Lower leg skin (tissue), 4 donors: ENCODE measurements around the gene KRTAP4-1. TPM values are rescaled to one million over a fixed set of nuclear protein-coding genes. Genes with fewer than 3 reads are reported as not detected.
"Not testable (repeated sequence)": the region's sequence is repeated elsewhere in the genome, so short reads cannot be mapped to it uniquely, and the experiment has no call there.

Experiments
- DNase-seq, 2 donors: peaks; one replicate each; pipeline ENCODE4 v3.0.0-alpha.2; 2019; ENCODE audit warnings: low spot score in 2 of 2
- H3K4me3 ChIP-seq: fragments of 200-600 bp; sonication (generic); 2 replicates; pipeline ENCODE4 v1.5.1; 2017; ENCODE audit warnings: mild to moderate bottlenecking, low read depth; ENCODE audit not compliant: poor library complexity, severe bottlenecking
- CTCF ChIP-seq, 3 donors: fragments of 450-650 bp; IDR thresholded peaks; one replicate each; pipeline ENCODE4 v1.5.1; 2016; ENCODE audit warnings: antibody characterized with exemption in 3 of 3, mild to moderate bottlenecking in 3 of 3, moderate library complexity in 2 of 3
- POLR2A ChIP-seq, 2 donors: fragments of 450-650 bp; IDR thresholded peaks; one replicate each; pipeline ENCODE4 v1.6.1; 2016 to 2017; ENCODE audit warnings: antibody characterized with exemption in 2 of 2, mild to moderate bottlenecking in 1 of 2, moderate library complexity in 1 of 2
- WGBS, 2 donors: methylation state at CpG; one replicate each; pipeline ENCODE4 v1.1.5; 2018; 5-methylcytosine and 5-hydroxymethylcytosine counted together
- intact Hi-C: fragments of 100-400 bp; cut with DNase I; formaldehyde crosslinking; loops from one replicate; pipeline ENCODE4 v1.15.0; 2023; ENCODE audit warnings: low total_unique reads
- total RNA-seq, 4 donors: library from RNA; depleted of rRNA; stranded (reverse); fragments of >200 nt; gene quantifications; one replicate each; pipeline ENCODE4 v1.1.0, GENCODE V29; 2016

The KRTAP4-1 gene
- total RNA-seq, 4 donors from 2014 or later, result 2.1 to 66.2 TPM; not detected in 2

GRCh38 chr17:41140360-41141131 lies 44.2 kb downstream of the KRTAP4-1 start, which contains the start of gene KRTAP4-6:
KRTAP4-6 (minus strand) TSS chr17:41140544; CDS start chr17:41140487, 57 bp downstream.
- no peak for TF ChIP-seq POLR2A (IDR thresholded peaks at IDR 0.05)
- no peak for TF ChIP-seq CTCF (IDR thresholded peaks at IDR 0.05)
- DNase-seq, result no peak
- intact Hi-C loops, result no loop called here
- no peak within 1 kb of the TSS for H3K4me3 ChIP-seq
- WGBS, 2 donors, result 77% methylated on average over 6 of the region's 6 CpGs

DNA sequence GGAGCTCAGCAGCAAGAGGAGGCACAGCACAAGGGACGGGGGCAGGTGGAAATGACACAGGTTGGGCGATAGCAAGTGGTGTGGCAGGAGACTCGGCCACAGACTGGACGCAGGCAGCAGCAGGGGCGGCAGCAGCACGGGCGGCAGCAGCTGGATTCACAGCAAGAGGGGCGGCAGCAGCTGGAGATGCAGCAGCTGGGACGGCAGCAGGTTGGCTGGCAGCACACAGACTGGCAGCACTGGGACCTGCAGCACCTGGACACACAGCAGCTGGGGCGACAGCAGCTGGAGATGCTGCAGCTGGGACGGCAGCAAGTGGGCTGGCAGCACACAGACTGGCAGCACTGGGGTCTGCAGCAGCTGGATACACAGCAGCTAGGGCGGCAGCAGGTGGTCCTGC lies 44.8 kb downstream of the KRTAP4-1 start:
- 88 to 92% methylated on average over 11 to 12 of the region's 12 CpGs for WGBS, 2 donors
- DNase-seq, intact Hi-C loops, H3K4me3 ChIP-seq: not testable (repeated sequence)

Other genes with a start within 250 kb of the KRTAP4-1 start
- gene KRT23, start 247.3 kb downstream of the KRTAP4-1 start, total RNA-seq, result 100 to 1,000 TPM; 302 to 577 (median 454) TPM
- gene KRT39, start 218.0 kb downstream of the KRTAP4-1 start, total RNA-seq, result 1 to 10 TPM in 1 of 4 donors, under 1 TPM in 1, not detected in 2; 0.51 to 8.8 TPM
- gene KRT40, start 200.6 kb downstream of the KRTAP4-1 start, total RNA-seq, result 10 to 100 TPM in 1 of 4 donors, not detected in 3; 12.3 TPM
- 10 to 100 TPM in 1 of 4 donors, not detected in 3; 11.6 TPM for gene KRTAP3-3, start 190.7 kb downstream of the KRTAP4-1 start, total RNA-seq
- 10 to 100 TPM in 1 of 4 donors, not detected in 3; 84.1 TPM for gene KRTAP3-2, start 185.0 kb downstream of the KRTAP4-1 start, total RNA-seq
- 10 to 100 TPM in 1 of 4 donors, 1 to 10 TPM in 1, not detected in 2; 4.0 to 83.2 TPM for gene KRTAP3-1, start 175.8 kb downstream of the KRTAP4-1 start, total RNA-seq
- gene KRTAP1-5, start 157.7 kb downstream of the KRTAP4-1 start, total RNA-seq, result 100 to 1,000 TPM in 1 of 4 donors, 10 to 100 TPM in 1, under 1 TPM in 1, not detected in 1; 0.22 to 168 (median 10.9) TPM
- 1 to 10 TPM in 1 of 4 donors, not detected in 3; 4.2 TPM for gene KRTAP1-4, start 154.7 kb downstream of the KRTAP4-1 start, total RNA-seq
- gene KRTAP1-3, start 150.0 kb downstream of the KRTAP4-1 start, total RNA-seq, result 100 to 1,000 TPM in 1 of 4 donors, 1 to 10 TPM in 1, not detected in 2; 1.6 to 107 TPM
- 100 to 1,000 TPM in 1 of 4 donors, 1 to 10 TPM in 1, under 1 TPM in 1, not detected in 1; 0.32 to 195 (median 5.1) TPM for gene KRTAP1-1, start 143.5 kb downstream of the KRTAP4-1 start, total RNA-seq
- 10 to 100 TPM in 1 of 4 donors, 1 to 10 TPM in 1, not detected in 2; 7.0 to 83.9 TPM for gene KRTAP2-1, start 137.6 kb downstream of the KRTAP4-1 start, total RNA-seq
- gene KRTAP2-2, start 129.7 kb downstream of the KRTAP4-1 start, total RNA-seq, result 10 to 100 TPM in 1 of 4 donors, 1 to 10 TPM in 1, not detected in 2; 3.6 to 58.7 TPM
- 10 to 100 TPM in 1 of 4 donors, 1 to 10 TPM in 1, not detected in 2; 3.9 to 12.8 TPM for gene KRTAP2-3, start 124.8 kb downstream of the KRTAP4-1 start, total RNA-seq
- 10 to 100 TPM in 1 of 4 donors, not detected in 3; 61.4 TPM for gene KRTAP2-4, start 119.0 kb downstream of the KRTAP4-1 start, total RNA-seq
- gene KRTAP4-7, start 100.8 kb downstream of the KRTAP4-1 start, total RNA-seq, result 10 to 100 TPM in 1 of 4 donors, 1 to 10 TPM in 1, under 1 TPM in 1, not detected in 1; 0.54 to 73.1 (median 2.4) TPM
- 10 to 100 TPM in 1 of 4 donors, not detected in 3; 27.3 TPM for gene KRTAP4-8, start 86.8 kb downstream of the KRTAP4-1 start, total RNA-seq
- not detected for gene KRTAP4-16, start 82.7 kb downstream of the KRTAP4-1 start, total RNA-seq
- gene KRTAP4-9, start 79.5 kb downstream of the KRTAP4-1 start, total RNA-seq, result 10 to 100 TPM in 1 of 4 donors, 1 to 10 TPM in 1, under 1 TPM in 1, not detected in 1; 0.44 to 73.5 (median 2.6) TPM
- gene KRTAP4-11, start 66.5 kb downstream of the KRTAP4-1 start, total RNA-seq, result 10 to 100 TPM in 1 of 4 donors, under 1 TPM in 1, not detected in 2; 0.89 to 20.6 TPM
- gene KRTAP4-12, start 60.7 kb downstream of the KRTAP4-1 start, total RNA-seq, result 10 to 100 TPM in 1 of 4 donors, not detected in 3; 57.0 TPM
- gene KRTAP4-6, start 44.4 kb downstream of the KRTAP4-1 start, total RNA-seq, result 10 to 100 TPM in 1 of 4 donors, under 1 TPM in 1, not detected in 2; 0.25 to 54.3 TPM
- gene KRTAP4-5, start 35.1 kb downstream of the KRTAP4-1 start, total RNA-seq, result 10 to 100 TPM in 1 of 4 donors, under 1 TPM in 1, not detected in 2; 0.34 to 14.9 TPM
- 100 to 1,000 TPM in 1 of 4 donors, under 1 TPM in 1, not detected in 2; 0.84 to 102 TPM for gene KRTAP4-4, start 24.2 kb downstream of the KRTAP4-1 start, total RNA-seq
- 10 to 100 TPM in 1 of 4 donors, 1 to 10 TPM in 1, not detected in 2; 1.2 to 54.0 TPM for gene KRTAP4-3, start 16.7 kb downstream of the KRTAP4-1 start, total RNA-seq
- 10 to 100 TPM in 1 of 4 donors, 1 to 10 TPM in 1, not detected in 2; 5.0 to 75.4 TPM for gene KRTAP4-2, start 6.7 kb downstream of the KRTAP4-1 start, total RNA-seq
- gene KRTAP9-1, start 5.0 kb upstream of the KRTAP4-1 start, total RNA-seq, result under 1 TPM in 1 of 4 donors, not detected in 3; 0.91 TPM
- gene KRTAP9-2, start 41.7 kb upstream of the KRTAP4-1 start, total RNA-seq, result 100 to 1,000 TPM in 1 of 4 donors, 10 to 100 TPM in 1, not detected in 2; 18.1 to 183 TPM
- gene KRTAP9-3, start 47.5 kb upstream of the KRTAP4-1 start, total RNA-seq, result 100 to 1,000 TPM in 1 of 4 donors, 1 to 10 TPM in 1, under 1 TPM in 1, not detected in 1; 0.27 to 218 (median 8.7) TPM
- 100 to 1,000 TPM in 1 of 4 donors, under 1 TPM in 2, not detected in 1; 0.47 to 120 (median 0.97) TPM for gene KRTAP9-8, start 53.1 kb upstream of the KRTAP4-1 start, total RNA-seq
- gene KRTAP9-4, start 64.8 kb upstream of the KRTAP4-1 start, total RNA-seq, result 100 to 1,000 TPM in 1 of 4 donors, 1 to 10 TPM in 1, under 1 TPM in 1, not detected in 1; 0.37 to 177 (median 2.1) TPM
- gene KRTAP9-9, start 70.5 kb upstream of the KRTAP4-1 start, total RNA-seq, result 10 to 100 TPM in 1 of 4 donors, 1 to 10 TPM in 1, not detected in 2; 2.1 to 94.5 TPM
- under 1 TPM in 2 of 4 donors, not detected in 2; 0.38 to 0.62 TPM for gene KRTAP9-6, start 80.5 kb upstream of the KRTAP4-1 start, total RNA-seq
- gene KRTAP9-7, start 90.8 kb upstream of the KRTAP4-1 start, total RNA-seq, result 10 to 100 TPM in 1 of 4 donors, under 1 TPM in 1, not detected in 2; 0.51 to 17.1 TPM
- 1 to 10 TPM in 1 of 4 donors, not detected in 3; 2.5 TPM for gene KRTAP29-1, start 117.9 kb upstream of the KRTAP4-1 start, total RNA-seq
- gene KRTAP16-1, start 124.4 kb upstream of the KRTAP4-1 start, total RNA-seq, result 1 to 10 TPM in 1 of 4 donors, not detected in 3; 5.9 TPM
- 10 to 100 TPM in 1 of 4 donors, 1 to 10 TPM in 1, not detected in 2; 1.3 to 38.6 TPM for gene KRTAP17-1, start 130.8 kb upstream of the KRTAP4-1 start, total RNA-seq
- 10 to 100 TPM in 2 of 4 donors, under 1 TPM in 1, not detected in 1; 0.25 to 73.9 (median 11.0) TPM for gene KRT33A, start 165.9 kb upstream of the KRTAP4-1 start, total RNA-seq
- gene KRT33B, start 184.9 kb upstream of the KRTAP4-1 start, total RNA-seq, result 100 to 1,000 TPM in 1 of 4 donors, 1 to 10 TPM in 1, under 1 TPM in 1, not detected in 1; 0.25 to 117 (median 4.4) TPM
- gene KRT34, start 197.4 kb upstream of the KRTAP4-1 start, total RNA-seq, result 100 to 1,000 TPM in 1 of 4 donors, 10 to 100 TPM in 1, 1 to 10 TPM in 1, under 1 TPM in 1; 0.72 to 143 (median 6.3) TPM
- 100 to 1,000 TPM in 1 of 4 donors, 10 to 100 TPM in 3; 15.9 to 197 (median 24.1) TPM for gene KRT31, start 212.7 kb upstream of the KRTAP4-1 start, total RNA-seq
- gene KRT37, start 239.7 kb upstream of the KRTAP4-1 start, total RNA-seq, result not detected